Vagina (tissue), 2 donors: ENCODE measurements around the gene NUAK1. TPM values are rescaled to one million over a fixed set of nuclear protein-coding genes. Genes with fewer than 3 reads are reported as not detected.

ENCODE experiments used
- DNase-seq, 2 donors: peaks; one replicate each; pipeline ENCODE4 v3.0.0-alpha.2; 2017; ENCODE audit errors: extremely low spot score in 2 of 2
- H3K27ac ChIP-seq: fragments of 200-600 bp; sonication (generic); one replicate; pipeline ENCODE4 v1.5.1; 2019
- H3K27me3 ChIP-seq: fragments of 200-600 bp; sonication (generic); one replicate; pipeline ENCODE4 v1.5.1; 2019
- H3K36me3 ChIP-seq, 2 donors: fragments of 200-600 bp; sonication (generic); one replicate each; pipeline ENCODE4 v1.5.1; 2017 to 2019
- H3K4me1 ChIP-seq: fragments of 200-600 bp; sonication (generic); one replicate; pipeline ENCODE4 v1.5.1; 2019
- H3K4me3 ChIP-seq, 2 donors: fragments of 200-600 bp; sonication (generic); 1 replicate in 1 of 2; 2 replicates in 1 of 2; pipeline ENCODE4 v1.5.1; 2016 to 2019
- H3K9me3 ChIP-seq: fragments of 200-600 bp; sonication (generic); one replicate; pipeline ENCODE4 v1.5.1; 2019
- CTCF ChIP-seq, 3 experiments: fragments of 450-650 bp in 2 of 3; fragments of 200-600 bp in 1 of 3; sonication (generic) in 1 of 3; IDR thresholded peaks; one replicate each; pipeline ENCODE4 v1.5.1; 2017 to 2019; ENCODE audit warnings: antibody characterized with exemption in 3 of 3, mild to moderate bottlenecking in 2 of 3, moderate library complexity in 2 of 3
- POLR2A ChIP-seq, 2 donors: fragments of 450-650 bp; IDR thresholded peaks; one replicate each; pipeline ENCODE4 v1.6.1; 2017; ENCODE audit warnings: antibody characterized with exemption in 2 of 2, mild to moderate bottlenecking in 2 of 2, moderate library complexity in 2 of 2
- POLR2AphosphoS5 ChIP-seq, 2 donors: sonication (generic); formaldehyde crosslinking; IDR thresholded peaks; one replicate each; pipeline ENCODE4 v1.9.0; 2017; ENCODE audit warnings: antibody characterized with exemption in 2 of 2, mild to moderate bottlenecking in 2 of 2, low read depth in 1 of 2; ENCODE audit not compliant: insufficient read depth in 1 of 2
- intact Hi-C: fragments of 100-400 bp; cut with DNase I; formaldehyde crosslinking; loops from one replicate; pipeline ENCODE4 v1.15.1; 2023
- total RNA-seq: library from RNA; depleted of rRNA; stranded (reverse); fragments of >200 nt; gene quantifications from one replicate; pipeline ENCODE4 v1.2.3, GENCODE V29; 2016

The NUAK1 gene
- total RNA-seq, 1 donor from 2014 or later = 22.8 TPM

- no peaks in the 10 kb centered on the region for H3K27me3 ChIP-seq
- no peak overlapping the region for H3K4me3 ChIP-seq
- intact Hi-C loops = no loop called here
- no peaks in the 10 kb centered on the region for H3K9me3 ChIP-seq
- no peak for TF ChIP-seq POLR2AphosphoS5 (IDR thresholded peaks at IDR 0.05; ENCODE audit: insufficient read depth in 1 of 2, low read depth in 1 of 2)
- no peak for TF ChIP-seq POLR2A (IDR thresholded peaks at IDR 0.05)
- no peak for TF ChIP-seq CTCF (IDR thresholded peaks at IDR 0.05)
- peak overlapping the region; percentile 82 for H3K27ac ChIP-seq
- DNase-seq = no peak
- H3K4me1 ChIP-seq = peaks cover 97% of the 10 kb centered on the region
- no peaks in the 10 kb centered on the region for H3K36me3 ChIP-seq
Measured at GRCh38 chr12:106113824-106114446, 24.8 kb downstream of the NUAK1 start.

- TF ChIP-seq CTCF (IDR thresholded peaks at IDR 0.05) (no peak), POLR2A (IDR thresholded peaks at IDR 0.05) (no peak), POLR2AphosphoS5 (IDR thresholded peaks at IDR 0.05; ENCODE audit: insufficient read depth in 1 of 2, low read depth in 1 of 2) (no peak)
- Histone ChIP-seq H3K9me3 (no peaks in the 10 kb centered on the region), H3K27me3 (no peaks in the 10 kb centered on the region), H3K4me3 (no peak overlapping the region), H3K36me3 (no peaks in the 10 kb centered on the region), H3K4me1 (peaks cover 97% of the 10 kb centered on the region), H3K27ac (peak overlapping the region; percentile 82)
- intact Hi-C loops = no loop called here
- no peak for DNase-seq
Measured at GRCh38 chr12:106113446-106113823, 25.3 kb downstream of the NUAK1 start.

GRCh38 chr12:106113042-106113441 lies 25.7 kb downstream of the NUAK1 start:
- H3K9me3 ChIP-seq = no peaks in the 10 kb centered on the region
- peak overlapping the region; percentile 82 for H3K27ac ChIP-seq
- no peak for DNase-seq
- H3K27me3 ChIP-seq = no peaks in the 10 kb centered on the region
- H3K4me3 ChIP-seq = no peak overlapping the region
- peaks cover 97% of the 10 kb centered on the region for H3K4me1 ChIP-seq
- H3K36me3 ChIP-seq = no peaks in the 10 kb centered on the region
- intact Hi-C loops = no loop called here
- no peak for TF ChIP-seq POLR2A (IDR thresholded peaks at IDR 0.05)
- TF ChIP-seq POLR2AphosphoS5 (IDR thresholded peaks at IDR 0.05; ENCODE audit: insufficient read depth in 1 of 2, low read depth in 1 of 2) = no peak
- no peak for TF ChIP-seq CTCF (IDR thresholded peaks at IDR 0.05)

GRCh38 chr12:106112145-106112821 lies 26.5 kb downstream of the NUAK1 start:
- Histone ChIP-seq H3K4me3 (no peak overlapping the region), H3K27me3 (no peaks in the 10 kb centered on the region), H3K9me3 (no peaks in the 10 kb centered on the region), H3K36me3 (no peaks in the 10 kb centered on the region), H3K4me1 (peaks cover 97% of the 10 kb centered on the region), H3K27ac (peak overlapping the region; percentile 82)
- intact Hi-C loops = no loop called here
- TF ChIP-seq POLR2AphosphoS5 (IDR thresholded peaks at IDR 0.05; ENCODE audit: insufficient read depth in 1 of 2, low read depth in 1 of 2) (peak; percentile 8 to 39), CTCF (IDR thresholded peaks at IDR 0.05) (no peak)
- no peak for DNase-seq

- H3K9me3 ChIP-seq = no peaks in the 10 kb centered on the region
- H3K4me3 ChIP-seq = no peak overlapping the region
- peak overlapping the region; percentile 5 for H3K27ac ChIP-seq
- H3K36me3 ChIP-seq = no peaks in the 10 kb centered on the region
- no peak for DNase-seq
- no peaks in the 10 kb centered on the region for H3K27me3 ChIP-seq
- intact Hi-C loops = no loop called here
- no peak for TF ChIP-seq POLR2AphosphoS5 (IDR thresholded peaks at IDR 0.05; ENCODE audit: insufficient read depth in 1 of 2, low read depth in 1 of 2)
- TF ChIP-seq CTCF (IDR thresholded peaks at IDR 0.05) = no peak
- no peak for TF ChIP-seq POLR2A (IDR thresholded peaks at IDR 0.05)
- H3K4me1 ChIP-seq = peaks cover 97% of the 10 kb centered on the region
Measured at GRCh38 chr12:106110626-106111300, 28.0 kb downstream of the NUAK1 start.
